ENCODE measurements around the gene ARHGDIB. TPM values are rescaled to one million over a fixed set of nuclear protein-coding genes. Genes with fewer than 3 reads are reported as not detected.

ARHGDIB gene
- total RNA-seq, 1 experiment from 2014 or later = 4.3 TPM

GRCh38 chr12:14956024-14956891 lies 5.1 kb downstream of the ARHGDIB start:
- Histone ChIP-seq H3K36me3 (ENCODE audit: control insufficient read depth in 1 of 2, insufficient read depth in 2 of 2, low read length in 2 of 2) (no peaks in the 10 kb centered on the region), H3K9ac (ENCODE audit: low read length) (no peak overlapping the region), H3K9me2 (ENCODE audit: insufficient read depth) (no peaks in the 10 kb centered on the region; the same call in 1 of the 2 replicates), H3K27ac (ENCODE audit: low read depth, low read length) (no peak overlapping the region), H3K4me1 (ENCODE audit: control insufficient read depth in 1 of 2, insufficient read depth in 2 of 2, low read length in 2 of 2) (peaks cover 10 to 25% of the 10 kb centered on the region in 2 experiments), H3K4me3 (replicated peaks in 1 of 2; ENCODE audit: low read depth in 1 of 2, low read length in 2 of 2) (no peak overlapping the region), H3K9me3 (ENCODE audit: control insufficient read depth in 1 of 2, insufficient read depth in 1 of 2, low read depth in 1 of 2, low read length in 2 of 2) (no peaks in the 10 kb centered on the region), H2AFZ (ENCODE audit: low read depth, low read length, poor library complexity, severe bottlenecking) (no peak overlapping the region), H3K27me3 (ENCODE audit: insufficient read depth, low read length) (no peaks in the 10 kb centered on the region), H4K20me1 (ENCODE audit: insufficient read depth) (no peaks in the 10 kb centered on the region), H3K79me2 (ENCODE audit: insufficient read depth, low read length) (no peaks in the 10 kb centered on the region), H3K4me2 (ENCODE audit: low read length) (no peak overlapping the region)
- ChIA-PET POLR2A (no interaction called here), RAD21 (ENCODE audit: low non-redundant PET in 1 of 2, low total read pairs in 2 of 2, uncharacterized antibody in 2 of 2, unreplicated experiment in 2 of 2) (no interaction called here), CTCF (no interaction called here)
- no peak for TF ChIP-seq SP1 (IDR thresholded peaks at IDR 0.05; ENCODE audit: low read depth)
- TF ChIP-seq TCF7L2 (IDR thresholded peaks at IDR 0.05; ENCODE audit: borderline replicate concordance, extremely low read depth, insufficient read depth, insufficient read length) = no peak
- TF ChIP-seq ELF1 (IDR thresholded peaks at IDR 0.05; ENCODE audit: borderline replicate concordance, low read depth) = no peak
- no peak for TF ChIP-seq YY1 (IDR thresholded peaks at IDR 0.05; ENCODE audit: extremely low read depth, insufficient replicate concordance, low read depth, low read length)
- no peak for TF ChIP-seq CEBPB (IDR thresholded peaks at IDR 0.05; ENCODE audit: low read depth)
- TF ChIP-seq, protein P1, sequence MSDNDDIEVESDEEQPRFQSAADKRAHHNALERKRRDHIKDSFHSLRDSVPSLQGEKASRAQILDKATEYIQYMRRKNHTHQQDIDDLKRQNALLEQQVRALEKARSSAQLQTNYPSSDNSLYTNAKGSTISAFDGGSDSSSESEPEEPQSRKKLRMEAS (IDR thresholded peaks at IDR 0.05) = no peak
- TF ChIP-seq CTCF (IDR thresholded peaks at IDR 0.05 in 2 of 3, conservative IDR thresholded peaks at IDR 0.05 in 1 of 3; ENCODE audit: borderline replicate concordance in 1 of 3, insufficient read depth in 1 of 3, low read depth in 2 of 3, low read length in 2 of 3) = no peak
- no peak for TF ChIP-seq EZH2phosphoT487 (IDR thresholded peaks at IDR 0.05; ENCODE audit: borderline replicate concordance)
- TF ChIP-seq ZNF274 (IDR thresholded peaks at IDR 0.05; ENCODE audit: low read depth, low read length) = no peak
- TF ChIP-seq CBX3 (IDR thresholded peaks at IDR 0.05; ENCODE audit: low read depth) = no peak
- no peak for TF ChIP-seq EZH2 (IDR thresholded peaks at IDR 0.05)
- TF ChIP-seq, protein P2, sequence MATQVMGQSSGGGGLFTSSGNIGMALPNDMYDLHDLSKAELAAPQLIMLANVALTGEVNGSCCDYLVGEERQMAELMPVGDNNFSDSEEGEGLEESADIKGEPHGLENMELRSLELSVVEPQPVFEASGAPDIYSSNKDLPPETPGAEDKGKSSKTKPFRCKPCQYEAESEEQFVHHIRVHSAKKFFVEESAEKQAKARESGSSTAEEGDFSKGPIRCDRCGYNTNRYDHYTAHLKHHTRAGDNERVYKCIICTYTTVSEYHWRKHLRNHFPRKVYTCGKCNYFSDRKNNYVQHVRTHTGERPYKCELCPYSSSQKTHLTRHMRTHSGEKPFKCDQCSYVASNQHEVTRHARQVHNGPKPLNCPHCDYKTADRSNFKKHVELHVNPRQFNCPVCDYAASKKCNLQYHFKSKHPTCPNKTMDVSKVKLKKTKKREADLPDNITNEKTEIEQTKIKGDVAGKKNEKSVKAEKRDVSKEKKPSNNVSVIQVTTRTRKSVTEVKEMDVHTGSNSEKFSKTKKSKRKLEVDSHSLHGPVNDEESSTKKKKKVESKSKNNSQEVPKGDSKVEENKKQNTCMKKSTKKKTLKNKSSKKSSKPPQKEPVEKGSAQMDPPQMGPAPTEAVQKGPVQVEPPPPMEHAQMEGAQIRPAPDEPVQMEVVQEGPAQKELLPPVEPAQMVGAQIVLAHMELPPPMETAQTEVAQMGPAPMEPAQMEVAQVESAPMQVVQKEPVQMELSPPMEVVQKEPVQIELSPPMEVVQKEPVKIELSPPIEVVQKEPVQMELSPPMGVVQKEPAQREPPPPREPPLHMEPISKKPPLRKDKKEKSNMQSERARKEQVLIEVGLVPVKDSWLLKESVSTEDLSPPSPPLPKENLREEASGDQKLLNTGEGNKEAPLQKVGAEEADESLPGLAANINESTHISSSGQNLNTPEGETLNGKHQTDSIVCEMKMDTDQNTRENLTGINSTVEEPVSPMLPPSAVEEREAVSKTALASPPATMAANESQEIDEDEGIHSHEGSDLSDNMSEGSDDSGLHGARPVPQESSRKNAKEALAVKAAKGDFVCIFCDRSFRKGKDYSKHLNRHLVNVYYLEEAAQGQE (IDR thresholded peaks at IDR 0.05; ENCODE audit: low read depth) = no peak
- TF ChIP-seq, protein P3, sequence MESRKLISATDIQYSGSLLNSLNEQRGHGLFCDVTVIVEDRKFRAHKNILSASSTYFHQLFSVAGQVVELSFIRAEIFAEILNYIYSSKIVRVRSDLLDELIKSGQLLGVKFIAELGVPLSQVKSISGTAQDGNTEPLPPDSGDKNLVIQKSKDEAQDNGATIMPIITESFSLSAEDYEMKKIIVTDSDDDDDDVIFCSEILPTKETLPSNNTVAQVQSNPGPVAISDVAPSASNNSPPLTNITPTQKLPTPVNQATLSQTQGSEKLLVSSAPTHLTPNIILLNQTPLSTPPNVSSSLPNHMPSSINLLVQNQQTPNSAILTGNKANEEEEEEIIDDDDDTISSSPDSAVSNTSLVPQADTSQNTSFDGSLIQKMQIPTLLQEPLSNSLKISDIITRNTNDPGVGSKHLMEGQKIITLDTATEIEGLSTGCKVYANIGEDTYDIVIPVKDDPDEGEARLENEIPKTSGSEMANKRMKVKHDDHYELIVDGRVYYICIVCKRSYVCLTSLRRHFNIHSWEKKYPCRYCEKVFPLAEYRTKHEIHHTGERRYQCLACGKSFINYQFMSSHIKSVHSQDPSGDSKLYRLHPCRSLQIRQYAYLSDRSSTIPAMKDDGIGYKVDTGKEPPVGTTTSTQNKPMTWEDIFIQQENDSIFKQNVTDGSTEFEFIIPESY (IDR thresholded peaks at IDR 0.05; ENCODE audit: extremely low read depth, insufficient replicate concordance, low read length) = no peak
- TF ChIP-seq, protein P4, sequence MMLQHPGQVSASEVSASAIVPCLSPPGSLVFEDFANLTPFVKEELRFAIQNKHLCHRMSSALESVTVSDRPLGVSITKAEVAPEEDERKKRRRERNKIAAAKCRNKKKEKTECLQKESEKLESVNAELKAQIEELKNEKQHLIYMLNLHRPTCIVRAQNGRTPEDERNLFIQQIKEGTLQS (IDR thresholded peaks at IDR 0.05) = no peak
- TF ChIP-seq FOSL1 (IDR thresholded peaks at IDR 0.05; ENCODE audit: low read depth) = no peak
- intact Hi-C loops (cut with micrococcal nuclease) = no loop called here
- DNase-seq (ENCODE audit: low read depth, low spot score) (no peak), ATAC-seq (no peak)
- BruUV-seq (replicated peaks) = no TSS peak
